GM21825 (cell line): Measurements from ENCODE around the gene ST13.
"Not testable (repeated sequence)": the region's sequence is repeated elsewhere in the genome, so short reads cannot be mapped to it uniquely, and the experiment has no call there.

Experiments
- ATAC-seq: cut with Tn5 transposase; IDR thresholded peaks from one replicate; pipeline ENCODE4 v1.9.1; 2021; ENCODE audit warnings: mild to moderate bottlenecking, moderate library complexity; ENCODE audit not compliant: unreplicated experiment

ST13 gene

DNA sequence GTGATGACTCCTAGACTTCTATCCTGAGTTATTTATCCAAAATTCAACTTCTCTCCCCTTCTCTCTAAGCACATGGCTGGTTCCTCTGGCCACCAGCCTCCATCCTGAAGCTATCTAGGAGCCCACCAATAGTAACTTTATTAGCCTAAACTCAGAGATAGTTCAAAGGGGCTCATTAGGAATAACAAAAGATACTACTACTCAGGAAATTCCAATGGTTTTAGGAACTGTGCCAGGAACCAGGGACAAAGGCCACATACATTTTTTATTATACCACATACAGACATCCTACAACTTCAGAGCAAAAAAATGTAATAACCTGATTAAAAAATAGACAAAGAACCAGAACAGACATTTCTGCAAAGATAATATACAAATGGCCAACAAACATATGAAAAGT, 65.2 kb downstream of the ST13 start:
- no peak for ATAC-seq

DNA sequence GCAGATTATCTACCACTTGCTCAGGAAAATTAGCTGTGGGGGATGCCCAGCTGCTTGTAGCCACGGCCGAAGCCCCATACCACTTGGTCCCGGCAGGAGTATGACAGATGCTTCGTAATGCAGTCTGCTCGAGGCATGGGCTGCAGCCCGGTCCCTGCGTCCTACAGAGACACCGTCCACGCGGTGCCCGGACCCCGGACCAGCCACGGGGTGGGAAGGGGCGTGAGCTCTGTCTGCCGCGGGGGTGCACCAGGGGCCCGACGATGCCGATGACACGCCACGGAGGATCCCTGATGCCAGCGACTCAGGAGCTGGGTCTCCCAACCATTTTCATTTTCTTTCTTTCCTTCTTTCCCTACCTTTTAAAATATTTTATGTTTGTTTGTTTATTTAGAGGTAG, 67.3 kb downstream of the ST13 start:
- ATAC-seq, result no peak

DNA sequence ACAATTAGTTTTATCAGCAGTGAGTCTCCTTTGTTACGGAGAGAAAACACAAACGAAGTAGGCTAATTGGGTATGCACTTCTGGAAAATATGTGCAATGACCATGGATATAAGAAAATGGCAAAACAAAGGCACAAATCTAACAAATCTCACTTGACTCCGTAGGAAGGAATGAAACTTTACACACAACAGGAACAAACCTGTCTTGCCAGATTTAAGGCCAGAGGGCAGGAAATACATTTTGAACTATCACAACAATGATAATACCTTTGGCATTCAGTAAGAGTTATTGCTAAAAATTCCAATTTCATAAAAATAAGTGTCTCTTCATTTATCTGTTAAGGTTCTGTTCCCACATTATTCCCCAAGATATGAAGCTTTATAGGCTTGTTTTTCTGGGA, 73.9 kb downstream of the ST13 start:
- ATAC-seq, result no peak

DNA sequence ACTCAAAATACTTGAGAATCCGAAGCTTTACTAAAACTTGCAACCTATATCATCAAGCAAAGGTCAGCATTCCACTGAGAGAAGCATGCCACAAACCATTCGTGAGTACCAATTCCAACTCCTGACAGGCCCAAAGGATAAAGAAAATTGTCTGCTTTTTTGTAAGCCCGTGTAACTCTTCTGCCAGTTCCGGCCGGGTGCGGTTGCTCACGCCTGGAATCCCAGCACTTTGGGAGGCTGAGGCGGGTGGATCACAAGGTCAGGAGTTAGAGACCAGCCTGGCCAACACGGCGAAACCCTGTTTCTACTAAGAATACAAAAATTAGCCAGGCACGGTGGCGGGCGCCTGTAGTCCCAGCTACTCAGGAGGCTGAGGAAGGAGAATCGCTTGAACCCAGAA, 74.7 kb downstream of the ST13 start:
- ATAC-seq, result not testable (repeated sequence)
